PC-9 (cell line): ENCODE results near the gene DAPK1. TPM values are rescaled to one million over a fixed set of nuclear protein-coding genes. Genes with fewer than 3 reads are reported as not detected.
A peak's percentile ranks its signal among the peaks of the same experiment; 100 is the strongest.

Source experiments
- BruUV-seq: library from RNA; stranded (reverse); fragments of 400-500 nt; replicated peaks from 2 replicates; lab custom pipeline; 2021; lab: Mats Ljungman, UMichigan
- CTCF ChIA-PET: fragments of 300-600 bp; sonication (Branson Sonifier 250); formaldehyde crosslinking; loops from one replicate; lab custom pipeline; 2022; ENCODE audit warnings: antibody characterized with exemption; lab: Charles Lee
- POLR2A ChIA-PET: fragments of 300-600 bp; sonication (Branson Sonifier 250); formaldehyde crosslinking; loops from one replicate; lab custom pipeline; 2022; ENCODE audit warnings: antibody characterized with exemption; ENCODE audit not compliant: unreplicated experiment; lab: Charles Lee
- DNase-seq, 2 experiments: peaks; one replicate each; pipeline versions ENCODE4 v3.0.0 to v3.0.0-alpha.2; 2015 to 2022; ENCODE audit warnings: mixed read lengths in 1 of 2
- H2AFZ ChIP-seq: fragments of 200-600 bp; sonication (generic); 2 replicates; pipeline ENCODE4 v1.8.1; 2017; ENCODE audit warnings: antibody characterized with exemption
- H3F3A ChIP-seq: fragments of 200-600 bp; sonication (generic); 2 replicates; pipeline ENCODE4 v1.8.1; 2017; ENCODE audit warnings: antibody characterized with exemption, mild to moderate bottlenecking, low read depth; ENCODE audit not compliant: insufficient read depth
- H3K27ac ChIP-seq: fragments of 200-600 bp; sonication (generic); 2 replicates; pipeline ENCODE4 v1.6.1; 2016; ENCODE audit warnings: mixed run types
- H3K27me3 ChIP-seq: fragments of 200-600 bp; sonication (generic); 2 replicates; pipeline ENCODE4 v1.6.1; 2016; ENCODE audit warnings: low read depth, mixed run types; ENCODE audit not compliant: insufficient read depth
- H3K36me3 ChIP-seq: fragments of 200-600 bp; sonication (generic); 2 replicates; pipeline ENCODE4 v1.6.1; 2016; ENCODE audit warnings: low read depth, mixed run types
- H3K4me1 ChIP-seq: fragments of 200-600 bp; sonication (generic); replicated peaks from 2 replicates; pipeline ENCODE4 v1.6.1; 2016; ENCODE audit warnings: mixed run types; ENCODE audit not compliant: insufficient read depth
- H3K4me2 ChIP-seq: fragments of 200-600 bp; sonication (generic); 2 replicates; pipeline ENCODE4 v1.6.1; 2017; ENCODE audit warnings: mixed run types
- H3K4me3 ChIP-seq: fragments of 200-600 bp; sonication (generic); 2 replicates; pipeline ENCODE4 v1.6.1; 2016; ENCODE audit warnings: mixed run types
- H3K79me2 ChIP-seq: fragments of 200-600 bp; sonication (generic); 2 replicates; pipeline ENCODE4 v1.6.1; 2017; ENCODE audit warnings: low read depth, mixed run types
- H3K9me2 ChIP-seq: fragments of 200-600 bp; sonication (generic); 2 replicates; pipeline ENCODE4 v1.8.1; 2017; ENCODE audit warnings: mild to moderate bottlenecking; ENCODE audit not compliant: insufficient read depth
- H3K9me3 ChIP-seq: fragments of 200-600 bp; sonication (generic); 2 replicates; pipeline ENCODE4 v1.8.1; 2016; ENCODE audit warnings: low read depth; ENCODE audit not compliant: insufficient read depth
- H4K20me1 ChIP-seq: fragments of 200-600 bp; sonication (generic); 2 replicates; pipeline ENCODE4 v1.8.1; 2017; ENCODE audit not compliant: insufficient read depth
- CTCF ChIP-seq: fragments of 200-600 bp; sonication (generic); conservative IDR thresholded peaks from 2 replicates; pipeline ENCODE4 v1.6.1; 2017; ENCODE audit warnings: mixed run types, antibody characterized with exemption, mild to moderate bottlenecking, moderate library complexity
- EZH2 ChIP-seq: fragments of 200-600 bp; sonication (generic); IDR thresholded peaks from 2 replicates; pipeline ENCODE4 v1.8.0; 2017; ENCODE audit warnings: antibody characterized with exemption, low read depth
- intact Hi-C: fragments of 100-400 bp; cut with micrococcal nuclease; formaldehyde crosslinking; loops from one replicate; pipeline ENCODE4 v1.10.0; 2022; ENCODE audit not compliant: unreplicated experiment
- total RNA-seq: library from RNA; stranded (reverse); gene quantifications from 2 replicates; pipeline ENCODE4 v1.2.3, GENCODE V29; 2021

DAPK1 gene
- total RNA-seq, 1 experiment from 2014 or later, result 100 TPM

DNA sequence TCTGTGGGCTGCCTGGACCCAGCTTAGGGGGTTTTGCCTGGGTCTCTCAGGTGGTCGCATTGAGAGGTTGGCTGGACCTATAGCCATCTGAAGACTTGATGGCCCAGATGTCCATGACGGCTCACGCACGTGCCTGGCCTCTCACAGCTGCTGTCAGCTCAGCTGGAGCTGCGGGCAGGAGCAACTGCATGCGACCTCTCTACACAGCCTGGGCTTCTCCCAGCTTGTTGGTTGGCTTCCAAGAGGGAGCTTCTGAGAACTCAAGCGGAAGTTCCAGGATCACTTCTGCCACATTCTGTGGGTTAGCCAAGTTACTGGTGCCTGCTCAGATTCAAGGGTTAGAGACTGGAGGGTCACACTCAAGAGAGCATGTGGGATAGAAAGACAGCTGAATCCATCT is 99.2 kb downstream of the DAPK1 start:
- Histone ChIP-seq H3K4me2 (no peak overlapping the region), H2AFZ (no peak overlapping the region), H3K9me2 (no peaks in the 10 kb centered on the region), H3K4me1 (peaks cover 65% of the 10 kb centered on the region), H3K27ac (no peak overlapping the region), H3K79me2 (peaks cover 23% of the 10 kb centered on the region), H3K27me3 (no peaks in the 10 kb centered on the region), H3K36me3 (no peaks in the 10 kb centered on the region), H3K4me3 (no peak overlapping the region), H3F3A (peaks cover 24% of the 10 kb centered on the region), H4K20me1 (no peaks in the 10 kb centered on the region), H3K9me3 (no peaks in the 10 kb centered on the region)
- TF ChIP-seq EZH2, result no peak
- TF ChIP-seq CTCF, result no peak
- intact Hi-C loops, result no loop called here
- DNase-seq, result no peak
- CTCF ChIA-PET, result no interaction called here
- POLR2A ChIA-PET, result no interaction called here
- no TSS peak for BruUV-seq

DNA sequence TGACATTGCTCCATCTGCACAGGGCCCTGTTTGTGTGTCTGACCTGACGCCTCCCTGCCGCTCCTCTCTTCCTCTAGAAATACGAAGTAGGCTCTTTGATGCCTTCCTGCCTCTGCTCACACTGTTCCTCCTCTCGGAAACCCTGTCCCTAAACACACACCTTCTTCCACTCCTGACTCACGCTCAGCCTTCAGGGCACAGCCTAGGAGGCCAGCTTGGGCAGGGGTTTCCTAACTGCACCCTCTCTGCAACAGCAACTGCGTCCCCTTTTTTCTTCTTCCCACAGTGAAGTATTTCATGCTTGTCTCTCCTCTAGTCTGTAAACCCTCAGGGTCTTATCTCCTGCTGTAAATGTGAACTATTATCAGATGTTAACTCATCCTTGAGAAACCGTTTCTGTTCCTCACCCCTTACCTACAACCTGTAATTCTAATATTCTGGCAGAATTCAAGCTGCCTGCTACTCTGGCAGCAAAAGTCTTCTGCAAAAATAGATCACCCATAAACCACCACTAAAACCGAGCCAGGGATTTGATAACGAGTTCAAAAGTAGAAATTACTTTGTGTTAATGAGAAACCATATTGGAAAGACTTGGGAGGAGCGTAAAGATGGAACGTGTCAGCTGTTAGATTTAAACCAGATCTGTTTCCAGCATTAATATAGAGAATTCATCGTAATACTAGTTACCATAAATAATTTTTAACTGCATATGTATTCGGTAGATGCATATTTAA is 100.2 kb downstream of the DAPK1 start:
- H3K36me3 ChIP-seq, result no peaks in the 10 kb centered on the region
- H3K79me2 ChIP-seq, result peaks cover 24% of the 10 kb centered on the region
- H2AFZ ChIP-seq, result no peak overlapping the region
- POLR2A ChIA-PET, result no interaction called here
- H3K4me1 ChIP-seq, result peaks cover 70% of the 10 kb centered on the region
- no peaks in the 10 kb centered on the region for H3K9me3 ChIP-seq
- peaks cover 24% of the 10 kb centered on the region for H3F3A ChIP-seq
- H3K4me2 ChIP-seq, result peak overlapping the region; percentile 70; the same call in 1 of the 2 replicates
- H3K27me3 ChIP-seq, result no peaks in the 10 kb centered on the region
- CTCF ChIA-PET, result no interaction called here
- no peak for DNase-seq
- H3K27ac ChIP-seq, result no peak overlapping the region; the same call in 1 of the 2 replicates
- H4K20me1 ChIP-seq, result no peaks in the 10 kb centered on the region
- intact Hi-C loops, result no loop called here
- TF ChIP-seq EZH2, result no peak
- no peak for TF ChIP-seq CTCF
- BruUV-seq, result no TSS peak
- no peak overlapping the region for H3K4me3 ChIP-seq
- no peaks in the 10 kb centered on the region for H3K9me2 ChIP-seq

GRCh38 chr9:87599901-87600610 is 102.4 kb downstream of the DAPK1 start:
- Histone ChIP-seq H3K4me3 (peak overlapping the region; percentile 22; the same call in 1 of the 2 replicates), H3K4me2 (peak overlapping the region; percentile 70), H2AFZ (no peak overlapping the region), H3F3A (peaks cover 24% of the 10 kb centered on the region), H3K79me2 (peaks cover 24% of the 10 kb centered on the region), H3K36me3 (no peaks in the 10 kb centered on the region), H4K20me1 (no peaks in the 10 kb centered on the region), H3K27ac (peak overlapping the region; percentile 56), H3K9me3 (no peaks in the 10 kb centered on the region), H3K4me1 (peaks cover 52% of the 10 kb centered on the region), H3K9me2 (no peaks in the 10 kb centered on the region), H3K27me3 (no peaks in the 10 kb centered on the region)
- peak; percentile 43 to 96 for DNase-seq
- TF ChIP-seq CTCF (no peak), EZH2 (no peak)
- no TSS peak for BruUV-seq
- intact Hi-C loops, result loop anchor here (2.0 to 10.0 kb wide), 5 partner anchors 53 to 263 kb away; no protein-coding TSS in a partner anchor
- ChIA-PET POLR2A (interaction anchor here (0.5 to 1.7 kb wide), 3 partner anchors 16 to 99 kb away, joined by 3 to 13 read pairs (median 6); no protein-coding TSS in a partner anchor), CTCF (interaction anchor here (0.6 kb wide), 1 partner anchor 183 kb away, joined by 7 read pairs; no protein-coding TSS in a partner anchor)
